Ishikawa (cell line): Measurements from ENCODE around the gene MARF1.

Source experiments
- CEBPB ChIP-seq: IDR thresholded peaks from 2 replicates; pipeline ENCODE4 v1.6.1; 2012
- CREB1 ChIP-seq: IDR thresholded peaks from 2 replicates; pipeline ENCODE4 v1.6.1; 2012; ENCODE audit warnings: low read depth
- EGR1 ChIP-seq: IDR thresholded peaks from 2 replicates; pipeline ENCODE4 v1.6.1; 2012
- EP300 ChIP-seq: IDR thresholded peaks from 2 replicates; pipeline ENCODE4 v1.6.1; 2012; ENCODE audit warnings: borderline replicate concordance
- FOXM1 ChIP-seq: IDR thresholded peaks from 2 replicates; pipeline ENCODE4 v1.6.1; 2012; ENCODE audit warnings: low read depth, borderline replicate concordance
- MAX ChIP-seq: IDR thresholded peaks from 2 replicates; pipeline ENCODE4 v1.6.1; 2012
- NFIC ChIP-seq: IDR thresholded peaks from 2 replicates; pipeline ENCODE4 v1.6.1; 2012
- RAD21 ChIP-seq: IDR thresholded peaks from 2 replicates; pipeline ENCODE4 v1.6.1; 2012; ENCODE audit warnings: low read depth
- REST ChIP-seq: IDR thresholded peaks from 2 replicates; pipeline ENCODE4 v1.6.1; 2012; ENCODE audit warnings: low read depth, mild to moderate bottlenecking
- TAF1 ChIP-seq: IDR thresholded peaks from 2 replicates; pipeline ENCODE4 v1.6.1; 2012; ENCODE audit warnings: low read depth, mild to moderate bottlenecking
- TCF12 ChIP-seq: IDR thresholded peaks from 2 replicates; pipeline ENCODE4 v1.6.1; 2012; ENCODE audit warnings: low read depth
- TEAD4 ChIP-seq: IDR thresholded peaks from 2 replicates; pipeline ENCODE4 v1.6.1; 2012
- USF1 ChIP-seq: IDR thresholded peaks from 2 replicates; pipeline ENCODE4 v1.6.1; 2012
- YY1 ChIP-seq: IDR thresholded peaks from 2 replicates; pipeline ENCODE4 v1.6.1; 2012; ENCODE audit warnings: low read depth
- ZBTB7A ChIP-seq: IDR thresholded peaks from 2 replicates; pipeline ENCODE4 v1.6.1; 2012; ENCODE audit warnings: low read depth

The MARF1 gene

GRCh38 chr16:15552507-15552906, 90.4 kb downstream of the MARF1 start:
- TF ChIP-seq RAD21 (no peak), ZBTB7A (no peak), USF1 (no peak), TAF1 (no peak), EGR1 (no peak), MAX (no peak), REST (no peak), CEBPB (no peak), YY1 (no peak), TCF12 (no peak), CREB1 (no peak), NFIC (no peak), TEAD4 (no peak), EP300 (no peak), FOXM1 (no peak)

- TF ChIP-seq CREB1 (no peak), EP300 (no peak), ZBTB7A (no peak), MAX (no peak), RAD21 (no peak), CEBPB (no peak), TEAD4 (no peak), FOXM1 (no peak), NFIC (no peak), YY1 (no peak), TAF1 (no peak), USF1 (no peak), REST (no peak), TCF12 (no peak)
These were observed 94.5 kb downstream of the MARF1 start for GRCh38 chr16:15548482-15548891.

GRCh38 chr16:15547768-15548096, 95.2 kb downstream of the MARF1 start:
- TF ChIP-seq USF1 (no peak), EGR1 (no peak), ZBTB7A (no peak), FOXM1 (no peak), REST (no peak), CREB1 (no peak), TEAD4 (no peak), MAX (no peak), NFIC (no peak), CEBPB (no peak), TAF1 (no peak), RAD21 (no peak), YY1 (no peak), TCF12 (no peak), EP300 (no peak)

GRCh38 chr16:15545544-15545943, 97.4 kb downstream of the MARF1 start:
- TF ChIP-seq ZBTB7A, result no peak
- TF ChIP-seq NFIC, result no peak
- TF ChIP-seq EP300, result no peak
- TF ChIP-seq RAD21, result no peak
- TF ChIP-seq EGR1, result no peak
- TF ChIP-seq TCF12, result no peak
- no peak for TF ChIP-seq TAF1
- TF ChIP-seq CEBPB, result no peak
- TF ChIP-seq USF1, result no peak
